Activated B cell treated with CpG ODN at 0.5 μM for 24 hours (primary cell): ENCODE measurements around the gene HHAT. TPM values are rescaled to one million over a fixed set of nuclear protein-coding genes. Genes with fewer than 3 reads are reported as not detected.

Experiments used
- ATAC-seq: fragments of 200-7000 bp; cut with Tn5 transposase; one replicate; pipeline ENCODE4 v1.10.0; 2021; ENCODE audit warnings: low read depth, mild to moderate bottlenecking, moderate library complexity
- CTCF ChIA-PET: fragments of 350-600 bp; sonication (Branson Sonifier 250); formaldehyde crosslinking; loops from one replicate; lab custom pipeline; 2021; ENCODE audit warnings: antibody characterized with exemption; lab: Charles Lee
- POLR2A ChIA-PET: fragments of 350-600 bp; sonication (Branson Sonifier 250); formaldehyde crosslinking; loops from one replicate; lab custom pipeline; 2021; ENCODE audit warnings: antibody characterized with exemption; lab: Charles Lee
- DNase-seq: peaks from one replicate; pipeline ENCODE4 v3.0.0; 2022
- H3K27ac Mint-ChIP-seq: one replicate; pipeline ENCODE4 v1.8.0; 2020; ENCODE audit warnings: mixed read lengths
- H3K27me3 Mint-ChIP-seq: one replicate; pipeline ENCODE4 v1.8.0; 2021; ENCODE audit warnings: mixed read lengths
- H3K36me3 Mint-ChIP-seq: one replicate; pipeline ENCODE4 v1.8.0; 2021; ENCODE audit warnings: low read depth, mixed read lengths
- H3K4me1 Mint-ChIP-seq: one replicate; pipeline ENCODE4 v1.8.0; 2021; ENCODE audit warnings: mixed read lengths
- H3K4me3 Mint-ChIP-seq: one replicate; pipeline ENCODE4 v1.8.0; 2020; ENCODE audit warnings: mild to moderate bottlenecking, mixed read lengths
- H3K9me3 Mint-ChIP-seq: one replicate; pipeline ENCODE4 v1.8.0; 2020; ENCODE audit warnings: mixed read lengths
- CTCF ChIP-seq: fragments of 200-600 bp; IDR thresholded peaks from one replicate; pipeline ENCODE4 v1.8.0; 2022; ENCODE audit warnings: antibody characterized with exemption, mild to moderate bottlenecking
- intact Hi-C: fragments of 100-400 bp; cut with micrococcal nuclease; formaldehyde crosslinking; loops from one replicate; pipeline ENCODE4 v1.15.1; 2024
- total RNA-seq: library from RNA; stranded (reverse); gene quantifications from 2 replicates; pipeline ENCODE4 v1.2.3, GENCODE V29; 2022

HHAT gene
- total RNA-seq, 1 donor from 2014 or later, result 8.5 TPM

GRCh38 chr1:210487021-210487420, 158.3 kb downstream of the HHAT start:
- Mint-ChIP-seq H3K27ac (no peak overlapping the region), H3K27me3 (no peaks in the 10 kb centered on the region), H3K36me3 (no peaks in the 10 kb centered on the region), H3K4me1 (no peaks in the 10 kb centered on the region), H3K4me3 (no peak overlapping the region), H3K9me3 (no peaks in the 10 kb centered on the region)
- CTCF ChIA-PET, result no interaction called here
- POLR2A ChIA-PET, result no interaction called here
- no peak for TF ChIP-seq CTCF
- no peak for ATAC-seq
- DNase-seq, result no peak
- intact Hi-C loops, result no loop called here

- Mint-ChIP-seq H3K4me1 (no peaks in the 10 kb centered on the region), H3K27ac (no peak overlapping the region), H3K9me3 (no peaks in the 10 kb centered on the region), H3K36me3 (no peaks in the 10 kb centered on the region), H3K4me3 (no peak overlapping the region), H3K27me3 (no peaks in the 10 kb centered on the region)
- intact Hi-C loops, result no loop called here
- no peak for TF ChIP-seq CTCF
- ChIA-PET CTCF (no interaction called here), POLR2A (no interaction called here)
- ATAC-seq, result no peak
- no peak for DNase-seq
Measured at GRCh38 chr1:210489491-210489890, 160.8 kb downstream of the HHAT start.

- no peak overlapping the region for H3K27ac Mint-ChIP-seq
- intact Hi-C loops, result no loop called here
- TF ChIP-seq CTCF, result no peak
Measured at GRCh38 chr1:210490781-210491180, 162.1 kb downstream of the HHAT start.

GRCh38 chr1:210496063-210496462, 167.4 kb downstream of the HHAT start:
- ChIA-PET CTCF (no interaction called here), POLR2A (interaction anchor here (0.7 kb wide), 1 partner anchor 675 kb away, joined by 4 read pairs; no protein-coding TSS in a partner anchor)
- intact Hi-C loops, result no loop called here
- no peak for ATAC-seq
- no peaks in the 10 kb centered on the region for H3K27me3 Mint-ChIP-seq
- no peak for TF ChIP-seq CTCF
- DNase-seq, result no peak
- no peak overlapping the region for H3K4me3 Mint-ChIP-seq
- no peaks in the 10 kb centered on the region for H3K4me1 Mint-ChIP-seq
- H3K9me3 Mint-ChIP-seq, result no peaks in the 10 kb centered on the region
- H3K36me3 Mint-ChIP-seq, result no peaks in the 10 kb centered on the region
- H3K27ac Mint-ChIP-seq, result no peak overlapping the region

More at GRCh38 chr1:210490781-210491180, 162.1 kb downstream of the HHAT start:
- POLR2A ChIA-PET, result no interaction called here
- H3K9me3 Mint-ChIP-seq, result no peaks in the 10 kb centered on the region
- H3K27me3 Mint-ChIP-seq, result no peaks in the 10 kb centered on the region
- no peak for ATAC-seq
- H3K4me1 Mint-ChIP-seq, result no peaks in the 10 kb centered on the region
- CTCF ChIA-PET, result no interaction called here
- no peak overlapping the region for H3K4me3 Mint-ChIP-seq
- H3K36me3 Mint-ChIP-seq, result no peaks in the 10 kb centered on the region
- DNase-seq, result no peak

- Mint-ChIP-seq H3K27ac (no peak overlapping the region), H3K4me3 (no peak overlapping the region), H3K36me3 (no peaks in the 10 kb centered on the region), H3K4me1 (no peaks in the 10 kb centered on the region), H3K9me3 (no peaks in the 10 kb centered on the region), H3K27me3 (no peaks in the 10 kb centered on the region)
- ChIA-PET POLR2A (no interaction called here), CTCF (no interaction called here)
- TF ChIP-seq CTCF, result no peak
- DNase-seq, result no peak
- no peak for ATAC-seq
- intact Hi-C loops, result no loop called here
Measured at GRCh38 chr1:210499956-210500355, 171.3 kb downstream of the HHAT start.
